B cell (primary cell): ENCODE data around the gene KLF7. TPM values are rescaled to one million over a fixed set of nuclear protein-coding genes. Genes with fewer than 3 reads are reported as not detected.

Source experiments
- ATAC-seq: fragments of 200-7000 bp; cut with Tn5 transposase; one replicate; pipeline ENCODE4 v1.10.0; 2021; ENCODE audit warnings: low read depth, mild to moderate bottlenecking, moderate number of reproducible peaks, moderate library complexity
- CTCF ChIA-PET: fragments of 350-600 bp; sonication (Branson Sonifier 250); formaldehyde crosslinking; loops from one replicate; lab custom pipeline; 2021; ENCODE audit warnings: antibody characterized with exemption, inconsistent platforms; lab: Charles Lee
- POLR2A ChIA-PET: fragments of 350-600 bp; sonication (Branson Sonifier 250); formaldehyde crosslinking; loops from one replicate; lab custom pipeline; 2021; ENCODE audit warnings: antibody characterized with exemption; lab: Charles Lee
- DNase-seq: peaks from one replicate; pipeline ENCODE4 v3.0.0; 2013
- H2AFZ ChIP-seq: 2 replicates; pipeline ENCODE4 v1.6.1; 2012; ENCODE audit warnings: mild to moderate bottlenecking, low read depth, low read length; ENCODE audit not compliant: insufficient read depth, poor library complexity, severe bottlenecking
- H3K27ac ChIP-seq, 2 donors: 1 replicate in 1 of 2; 2 replicates in 1 of 2; pipeline ENCODE4 v1.5.1; 2012 to 2013; ENCODE audit warnings: low read length in 2 of 2, mild to moderate bottlenecking in 2 of 2, moderate library complexity in 1 of 2
- H3K27me3 ChIP-seq, 4 experiments: fragments of 200-600 bp in 1 of 4; sonication (generic) in 1 of 4; replicated peaks in 1 of 4; 1 replicate in 2 of 4; 2 replicates in 2 of 4; pipeline versions ENCODE4 v1.6.1 to v1.7.0; 2013 to 2016; ENCODE audit warnings: low read length in 3 of 4, mild to moderate bottlenecking in 2 of 4, mixed read lengths in 1 of 4, moderate library complexity in 1 of 4; ENCODE audit not compliant: insufficient read depth in 4 of 4, control insufficient read depth in 3 of 4; ENCODE audit errors: control extremely low read depth in 1 of 4
- H3K36me3 ChIP-seq, 2 experiments: replicated peaks in 1 of 2; 1 replicate in 1 of 2; 2 replicates in 1 of 2; pipeline versions ENCODE4 v1.6.1 to v1.7.1; 2013; ENCODE audit warnings: low read length in 1 of 2; ENCODE audit not compliant: insufficient read depth in 2 of 2, control insufficient read depth in 1 of 2; ENCODE audit errors: control extremely low read depth in 1 of 2, extremely low read depth in 1 of 2
- H3K4me1 ChIP-seq, 2 donors: fragments of 200-600 bp in 1 of 2; sonication (generic) in 1 of 2; 1 replicate in 1 of 2; 2 replicates in 1 of 2; pipeline versions ENCODE4 v1.5.1 to v1.6.1; 2013 to 2017; ENCODE audit warnings: low read length in 2 of 2; ENCODE audit not compliant: control insufficient read depth in 2 of 2, insufficient read depth in 2 of 2
- H3K4me2 ChIP-seq: replicated peaks from 2 replicates; pipeline ENCODE3; 2012; ENCODE audit warnings: mild to moderate bottlenecking, low read depth, low read length; ENCODE audit not compliant: poor library complexity, severe bottlenecking
- H3K4me3 ChIP-seq, 5 experiments: fragments of 200-600 bp in 1 of 5; sonication (generic) in 1 of 5; 1 replicate in 3 of 5; 2 replicates in 2 of 5; pipeline versions ENCODE4 v1.5.1 to v1.7.0; 2011 to 2016; ENCODE audit warnings: low read length in 4 of 5, mild to moderate bottlenecking in 4 of 5, low read depth in 2 of 5, control low read depth in 1 of 5, moderate library complexity in 1 of 5; ENCODE audit not compliant: insufficient read depth in 1 of 5; ENCODE audit errors: control extremely low read depth in 1 of 5, extremely low read depth in 1 of 5
- H3K79me2 ChIP-seq: fragments of 200-600 bp; sonication (generic); one replicate; pipeline ENCODE4 v1.6.0; 2016; ENCODE audit warnings: low read length; ENCODE audit not compliant: control insufficient read depth, insufficient read depth
- H3K9ac ChIP-seq: fragments of 200-600 bp; sonication (generic); 2 replicates; pipeline ENCODE4 v1.6.1; 2017; ENCODE audit warnings: mild to moderate bottlenecking, low read length, moderate library complexity
- H3K9me3 ChIP-seq, 3 donors: one replicate each; pipeline versions ENCODE4 v1.6.1 to v1.7.1; 2013; ENCODE audit warnings: low read length in 2 of 3; ENCODE audit not compliant: control insufficient read depth in 2 of 3, insufficient read depth in 1 of 3; ENCODE audit errors: control extremely low read depth in 1 of 3
- H4K20me1 ChIP-seq: 2 replicates; pipeline ENCODE4 v1.6.0; 2012; ENCODE audit warnings: mild to moderate bottlenecking, low read length; ENCODE audit not compliant: insufficient read depth, control insufficient read depth, poor library complexity, severe bottlenecking
- H3K27ac Mint-ChIP-seq: one replicate; pipeline ENCODE4 v1.8.0; 2021; ENCODE audit warnings: mixed read lengths
- H3K27me3 Mint-ChIP-seq: one replicate; pipeline ENCODE4 v1.8.0; 2021; ENCODE audit warnings: mixed read lengths
- H3K4me1 Mint-ChIP-seq: one replicate; pipeline ENCODE4 v1.8.0; 2021; ENCODE audit warnings: mixed read lengths
- H3K4me3 Mint-ChIP-seq: one replicate; pipeline ENCODE4 v1.8.0; 2021; ENCODE audit warnings: mixed read lengths
- H3K9me3 Mint-ChIP-seq: one replicate; pipeline ENCODE4 v1.8.0; 2022; ENCODE audit warnings: mixed read lengths; ENCODE audit not compliant: insufficient read depth
- CTCF ChIP-seq: fragments of 200-600 bp; IDR thresholded peaks from one replicate; pipeline ENCODE4 v1.8.0; 2022; ENCODE audit warnings: antibody characterized with exemption, mild to moderate bottlenecking
- EZH2 ChIP-seq: IDR thresholded peaks from 2 replicates; pipeline ENCODE4 v1.6.1; 2012; ENCODE audit warnings: borderline replicate concordance, low read depth, mild to moderate bottlenecking, moderate library complexity, low read length; ENCODE audit not compliant: insufficient read depth, poor library complexity, severe bottlenecking
- WGBS: methylation state at CpG from one replicate; pipeline ENCODE4 v1.1.5; 2013; ENCODE audit warnings: missing lambda C conversion rate; ENCODE audit not compliant: insufficient coverage; 5-methylcytosine and 5-hydroxymethylcytosine counted together
- intact Hi-C: fragments of 100-400 bp; cut with micrococcal nuclease; formaldehyde crosslinking; loops from one replicate; pipeline ENCODE4 v1.10.0; 2022
- polyA plus RNA-seq: library from polyadenylated mRNA; depleted of rRNA; stranded (reverse); fragments of >200 nt; gene quantifications from 2 replicates; pipeline ENCODE4 v1.2.3, GENCODE V29; 2012
- total RNA-seq, 2 donors: library from RNA; stranded (reverse); fragments of 120-200 nt in 1 of 2; gene quantifications; 1 replicate in 1 of 2; 2 replicates in 1 of 2; pipeline versions ENCODE4 v1.2.3 to v1.2.4, GENCODE V29; 2013 to 2022

Gene KLF7
- total and polyA plus RNA-seq, 2 donors (not counting 1 experiment from before 2014, with no cell fraction given), result 46.2 to 93.2 TPM

- Histone ChIP-seq H3K4me1 (peaks cover 33 to 37% of the 10 kb centered on the region in 2 donors), H4K20me1 (no peaks in the 10 kb centered on the region), H3K9me3 (peaks cover 0 to 3% (median 0%) of the 10 kb centered on the region in 3 donors), H3K9ac (no peak overlapping the region), H3K79me2 (peaks cover 4% of the 10 kb centered on the region), H3K27ac (no peak overlapping the region), H3K4me2 (peak overlapping the region; percentile 32), H3K4me3 (no peak overlapping the region), H3K27me3 (no peaks in the 10 kb centered on the region), H2AFZ (no peak overlapping the region), H3K36me3 (peaks cover 1 to 25% of the 10 kb centered on the region in 2 experiments)
- no peak for TF ChIP-seq CTCF
- TF ChIP-seq EZH2, result no peak
- Mint-ChIP-seq H3K4me3 (no peak overlapping the region), H3K4me1 (peaks cover 40% of the 10 kb centered on the region), H3K27ac (no peak overlapping the region), H3K27me3 (no peaks in the 10 kb centered on the region), H3K9me3 (peaks cover 2% of the 10 kb centered on the region)
- WGBS, result 11% methylated on average over 7 of the region's 7 CpGs
- CTCF ChIA-PET, result no interaction called here
- DNase-seq (peak; percentile 40), ATAC-seq (no peak)
- intact Hi-C loops, result no loop called here
- POLR2A ChIA-PET, result interaction anchor here (1.3 kb wide), 1 partner anchor 55 kb away, joined by 4 read pairs; no protein-coding TSS in a partner anchor
Measured at GRCh38 chr2:207088276-207088675, 77.5 kb downstream of the KLF7 start.

- no peak overlapping the region for H3K27ac ChIP-seq
- H3K4me3 Mint-ChIP-seq, result no peak overlapping the region
- H3K4me1 Mint-ChIP-seq, result peaks cover 37% of the 10 kb centered on the region
- no peak overlapping the region for H3K4me2 ChIP-seq
- H3K79me2 ChIP-seq, result peaks cover 4% of the 10 kb centered on the region
- TF ChIP-seq CTCF, result no peak
- H3K9me3 ChIP-seq, result peaks cover 0 to 3% (median 0%) of the 10 kb centered on the region in 3 donors
- H3K4me3 ChIP-seq, result no peak overlapping the region
- WGBS, result no CpG with 5 or more reads among the region's 7 CpGs
- H3K9ac ChIP-seq, result no peak overlapping the region
- ATAC-seq, result no peak
- no peaks in the 10 kb centered on the region for H4K20me1 ChIP-seq
- POLR2A ChIA-PET, result no interaction called here
- DNase-seq, result no peak
- intact Hi-C loops, result no loop called here
- H3K27ac Mint-ChIP-seq, result no peak overlapping the region
- CTCF ChIA-PET, result no interaction called here
- no peaks in the 10 kb centered on the region for H3K27me3 Mint-ChIP-seq
- no peak overlapping the region for H2AFZ ChIP-seq
- H3K27me3 ChIP-seq, result no peaks in the 10 kb centered on the region
- peaks cover 2% of the 10 kb centered on the region for H3K9me3 Mint-ChIP-seq
- H3K4me1 ChIP-seq, result peaks cover 33 to 37% of the 10 kb centered on the region in 2 donors
- peaks cover 3 to 29% of the 10 kb centered on the region in 2 experiments for H3K36me3 ChIP-seq
Measured at GRCh38 chr2:207087046-207087902, 78.5 kb downstream of the KLF7 start.
